A673 (cell line): ENCODE results near the gene C6orf15. TPM values are rescaled to one million over a fixed set of nuclear protein-coding genes. Genes with fewer than 3 reads are reported as not detected.

Source experiments
- BruUV-seq: library from RNA; stranded (reverse); fragments of 400-500 nt; replicated peaks from 2 replicates; lab custom pipeline; 2021; lab: Mats Ljungman, UMichigan
- CTCF ChIA-PET: fragments of 300-600 bp; sonication (Branson Sonifier 250); formaldehyde crosslinking; loops from one replicate; lab custom pipeline; 2022; ENCODE audit warnings: antibody characterized with exemption; lab: Charles Lee
- POLR2A ChIA-PET: fragments of 300-600 bp; sonication (Branson Sonifier 250); formaldehyde crosslinking; loops from one replicate; lab custom pipeline; 2022; ENCODE audit warnings: antibody characterized with exemption; ENCODE audit not compliant: low non-redundant PET; lab: Charles Lee
- DNase-seq: peaks from one replicate; pipeline ENCODE4 v3.0.0-alpha.2; 2015; ENCODE audit warnings: low spot score
- H3K27ac ChIP-seq: fragments of 200-600 bp; sonication (generic); 2 replicates; pipeline ENCODE4 v1.5.1; 2016; ENCODE audit warnings: mixed run types, low read depth, mild to moderate bottlenecking, mixed read lengths, antibody characterized with exemption, low read length; ENCODE audit not compliant: poor library complexity, severe bottlenecking
- H3K27me3 ChIP-seq: fragments of 200-600 bp; sonication (generic); replicated peaks from 2 replicates; pipeline ENCODE4 v1.6.1; 2017; ENCODE audit warnings: mixed run types, low read depth, mild to moderate bottlenecking, mixed read lengths, antibody characterized with exemption, low read length; ENCODE audit not compliant: insufficient read depth, poor library complexity
- H3K36me3 ChIP-seq: fragments of 200-600 bp; sonication (generic); 2 replicates; pipeline ENCODE4 v1.6.1; 2016; ENCODE audit warnings: mixed run types, mild to moderate bottlenecking, mixed read lengths, antibody characterized with exemption, low read length; ENCODE audit not compliant: insufficient read depth, poor library complexity, severe bottlenecking
- H3K4me1 ChIP-seq: fragments of 200-600 bp; sonication (generic); 2 replicates; pipeline ENCODE4 v1.6.1; 2017; ENCODE audit warnings: mixed run types, mild to moderate bottlenecking, mixed read lengths, antibody characterized with exemption, low read length; ENCODE audit not compliant: insufficient read depth, poor library complexity, severe bottlenecking
- H3K4me3 ChIP-seq: fragments of 200-600 bp; sonication (generic); 2 replicates; pipeline ENCODE4 v1.5.1; 2016; ENCODE audit warnings: low read depth, mixed run types, mild to moderate bottlenecking, mixed read lengths, low read length; ENCODE audit not compliant: poor library complexity, severe bottlenecking
- H3K9me3 ChIP-seq: fragments of 200-600 bp; sonication (generic); 2 replicates; pipeline ENCODE4 v1.6.1; 2016; ENCODE audit warnings: mixed run types, low read depth, mild to moderate bottlenecking, mixed read lengths, antibody characterized with exemption, low read length; ENCODE audit not compliant: poor library complexity, severe bottlenecking
- CTCF ChIP-seq: fragments of 300-800, 200-600 bp; sonication (generic); conservative IDR thresholded peaks from 2 replicates; pipeline ENCODE4 v1.5.1; 2017; ENCODE audit warnings: low read depth, mild to moderate bottlenecking, antibody characterized with exemption, low read length, moderate library complexity, mixed read lengths
- EZH2 ChIP-seq: fragments of 200-600 bp; sonication (generic); IDR thresholded peaks from 2 replicates; pipeline ENCODE4 v1.6.1; 2017; ENCODE audit warnings: borderline replicate concordance, low read depth, mild to moderate bottlenecking, mixed read lengths, antibody characterized with exemption, low read length; ENCODE audit not compliant: poor library complexity, severe bottlenecking
- intact Hi-C: fragments of 100-400 bp; cut with micrococcal nuclease; formaldehyde crosslinking; loops from one replicate; pipeline ENCODE4 v1.10.0; 2022; ENCODE audit not compliant: unreplicated experiment
- total RNA-seq: library from RNA; stranded (reverse); gene quantifications from 2 replicates; pipeline ENCODE4 v1.2.3, GENCODE V29; 2021

Gene C6orf15
- total RNA-seq, 1 experiment from 2014 or later: not detected

DNA sequence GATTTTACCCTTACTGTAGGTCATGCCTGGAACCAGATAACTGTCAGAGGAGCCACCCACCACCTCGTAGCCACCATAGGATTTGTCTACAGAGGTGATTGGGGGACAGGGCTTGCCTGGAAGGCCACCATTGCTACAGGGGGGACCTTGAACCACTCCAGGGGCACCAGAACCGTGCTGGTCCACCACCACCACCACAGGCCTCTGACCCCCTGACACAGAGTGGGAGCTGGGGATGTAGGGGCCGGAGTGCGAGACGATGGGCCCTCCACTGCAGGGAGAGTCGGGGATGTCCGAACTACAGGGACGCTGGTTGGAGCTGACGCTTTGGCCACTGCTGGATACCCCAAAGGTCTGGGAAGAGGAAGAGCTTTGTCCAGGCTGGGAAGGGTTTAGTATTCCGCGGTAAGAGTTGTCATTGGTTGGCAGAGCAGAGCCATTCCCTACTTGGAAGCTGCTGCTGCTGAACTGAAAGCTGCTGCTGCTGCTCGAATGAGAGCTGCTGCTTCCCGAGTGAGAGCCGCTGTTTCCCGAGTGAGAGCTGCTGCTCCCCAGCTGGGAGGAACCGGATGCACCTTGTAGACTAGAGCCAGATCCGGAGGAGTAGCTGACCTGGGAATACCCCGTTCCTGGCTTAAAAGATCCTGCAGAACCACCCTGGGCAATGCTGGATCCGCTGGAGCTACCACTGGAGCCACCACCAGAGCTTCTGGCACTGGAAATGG, 4.4 kb upstream of the C6orf15 start:
- DNase-seq: no peak
- no peak overlapping the region for H3K27ac ChIP-seq
- POLR2A ChIA-PET: interaction anchor here (0.5 to 0.6 kb wide), 2 partner anchors 13 to 250 kb away, joined by 3 to 4 read pairs; no protein-coding TSS in a partner anchor
- no peaks in the 10 kb centered on the region for H3K9me3 ChIP-seq
- intact Hi-C loops: no loop called here
- TF ChIP-seq CTCF (no peak), EZH2 (no peak)
- H3K36me3 ChIP-seq: no peaks in the 10 kb centered on the region
- CTCF ChIA-PET: interaction anchor here (1.5 kb wide), 1 partner anchor 29 kb away, joined by 5 read pairs; no protein-coding TSS in a partner anchor
- peaks cover 6% of the 10 kb centered on the region for H3K4me1 ChIP-seq
- no peak overlapping the region for H3K4me3 ChIP-seq
- no TSS peak for BruUV-seq
- H3K27me3 ChIP-seq: no peaks in the 10 kb centered on the region

DNA sequence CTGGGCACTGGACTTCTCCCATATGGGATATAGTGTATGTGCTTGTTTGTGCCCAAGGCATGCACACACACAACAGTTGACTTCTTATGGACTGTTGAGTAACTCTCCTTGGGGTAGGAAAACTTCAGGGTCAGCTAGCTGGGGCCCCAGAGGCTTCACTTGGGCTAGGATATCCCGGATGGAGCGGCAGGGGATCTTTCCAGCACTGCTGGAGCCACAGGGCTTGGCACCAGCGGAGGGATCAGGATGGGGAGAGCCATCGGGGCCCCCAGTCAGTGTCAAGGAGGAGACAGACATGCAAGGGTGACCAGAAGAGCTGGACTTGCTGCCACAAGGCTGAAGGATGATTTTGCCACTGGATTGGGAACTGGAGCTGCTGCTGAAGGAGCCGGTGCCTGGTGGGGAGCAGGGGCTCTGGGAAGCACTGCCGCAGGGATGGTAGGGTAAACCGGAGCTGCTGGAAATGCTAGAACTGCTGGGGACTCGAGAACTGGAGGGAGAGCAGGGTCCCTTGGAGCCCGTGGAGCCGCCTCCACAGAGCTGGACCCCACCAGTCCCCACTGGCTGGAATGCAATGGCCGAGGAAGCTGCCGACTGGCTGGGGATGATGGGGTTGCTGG, 3.7 kb upstream of the C6orf15 start:
- Histone ChIP-seq H3K9me3 (no peaks in the 10 kb centered on the region), H3K36me3 (no peaks in the 10 kb centered on the region), H3K27me3 (no peaks in the 10 kb centered on the region), H3K27ac (no peak overlapping the region), H3K4me1 (peaks cover 6% of the 10 kb centered on the region), H3K4me3 (no peak overlapping the region)
- intact Hi-C loops: no loop called here
- TF ChIP-seq CTCF (no peak), EZH2 (no peak)
- POLR2A ChIA-PET: no interaction called here
- no TSS peak for BruUV-seq
- CTCF ChIA-PET: interaction anchor here (1.5 kb wide), 1 partner anchor 29 kb away, joined by 5 read pairs; no protein-coding TSS in a partner anchor
- DNase-seq: no peak

DNA sequence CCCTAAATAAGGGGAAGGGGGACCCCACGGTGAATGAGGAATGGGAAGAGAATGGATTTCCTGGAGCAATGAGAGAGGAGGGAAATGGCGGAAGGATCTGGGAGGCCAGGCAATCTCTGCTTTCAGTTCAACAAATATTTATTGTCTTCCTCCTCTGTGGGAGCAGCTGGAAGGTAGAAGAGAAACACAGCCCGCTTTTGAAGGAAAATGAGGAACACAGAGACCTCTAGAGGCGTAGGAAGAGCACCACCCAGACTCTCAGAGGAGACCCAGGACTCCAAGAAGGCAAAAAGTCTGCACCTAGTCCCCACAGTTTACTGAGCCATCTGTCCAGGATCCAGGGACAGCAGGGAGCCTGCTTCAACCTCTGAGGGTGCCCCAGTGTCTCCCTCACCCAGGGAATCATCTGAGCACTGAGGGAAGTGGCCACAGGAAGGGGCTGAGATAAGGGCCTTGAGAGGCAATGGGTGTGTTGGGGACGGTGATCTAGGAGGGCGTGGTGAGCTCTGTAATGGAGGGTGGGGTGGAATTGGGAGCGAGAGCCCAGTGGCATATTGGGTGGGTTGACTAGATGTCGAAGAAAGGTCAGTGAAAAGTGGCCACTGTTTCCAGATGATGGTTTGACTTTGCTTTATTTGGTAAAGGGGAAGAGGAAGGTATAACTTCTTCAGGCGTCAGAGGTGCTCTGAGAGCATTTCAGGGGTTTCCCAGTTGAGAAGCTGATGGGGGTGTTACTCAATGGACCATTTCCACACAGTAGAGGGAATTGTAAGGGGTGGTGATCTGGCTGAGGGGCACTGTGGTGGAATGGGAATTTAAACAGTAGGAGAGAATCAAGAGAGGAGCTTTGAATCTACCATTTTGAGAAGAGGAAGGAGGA, 2.8 kb upstream of the C6orf15 start:
- Histone ChIP-seq H3K4me3 (no peak overlapping the region), H3K36me3 (no peaks in the 10 kb centered on the region), H3K4me1 (peaks cover 6% of the 10 kb centered on the region), H3K9me3 (no peaks in the 10 kb centered on the region), H3K27ac (no peak overlapping the region), H3K27me3 (no peaks in the 10 kb centered on the region)
- intact Hi-C loops: no loop called here
- CTCF ChIA-PET: no interaction called here
- POLR2A ChIA-PET: no interaction called here
- BruUV-seq: no TSS peak
- TF ChIP-seq EZH2 (no peak), CTCF (peak; percentile 54)
- peak; percentile 64 for DNase-seq
